GM10266 (cell line): ENCODE measurements around the gene FAM180A.
"Not testable (repeated sequence)": the region's sequence is repeated elsewhere in the genome, so short reads cannot be mapped to it uniquely, and the experiment has no call there.

Experiments used
- DNase-seq: peaks from one replicate; pipeline ENCODE4 v3.0.0; 2012; ENCODE audit errors: extremely low spot score
- CTCF ChIP-seq: IDR thresholded peaks from 2 replicates; pipeline ENCODE4 v1.5.1; 2012; ENCODE audit warnings: mild to moderate bottlenecking, low read depth; ENCODE audit not compliant: control insufficient read depth, insufficient read depth; ENCODE audit errors: missing control alignments

FAM180A gene

GRCh38 chr7:135782377-135782776 lies 33.8 kb upstream of the FAM180A start:
- no peak for TF ChIP-seq CTCF

GRCh38 chr7:135777626-135778398 lies 29.2 kb upstream of the FAM180A start:
- DNase-seq, result no peak
- no peak for TF ChIP-seq CTCF

More at GRCh38 chr7:135782377-135782776, 33.8 kb upstream of the FAM180A start:
- no peak for DNase-seq

DNA sequence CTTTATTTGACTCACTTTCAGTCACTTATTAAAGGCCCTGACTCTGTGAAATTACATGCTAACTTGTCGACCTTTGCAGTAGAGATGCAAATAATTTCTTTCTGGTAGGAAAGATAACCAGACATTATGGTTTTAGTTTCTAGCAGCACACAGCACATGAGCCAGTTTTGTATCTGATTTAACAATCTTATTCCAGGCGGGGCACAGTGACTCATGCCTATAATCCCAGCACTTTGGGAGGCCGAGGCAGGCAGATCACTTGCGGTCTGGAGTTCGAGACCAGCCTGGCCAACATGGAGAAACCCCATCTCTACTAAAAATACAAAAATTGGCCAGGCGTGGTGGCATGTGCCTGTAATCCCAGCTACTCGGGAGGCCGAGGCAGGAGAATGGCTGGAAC lies 27.3 kb upstream of the FAM180A start:
- not testable (repeated sequence) for DNase-seq

- no peak for DNase-seq
- TF ChIP-seq CTCF, result no peak
Measured at GRCh38 chr7:135775230-135775629, 26.6 kb upstream of the FAM180A start.

- DNase-seq, result no peak
Measured at GRCh38 chr7:135774284-135774683, 25.7 kb upstream of the FAM180A start.

GRCh38 chr7:135773464-135773863 lies 24.9 kb upstream of the FAM180A start:
- TF ChIP-seq CTCF, result no peak
- DNase-seq, result no peak

More at GRCh38 chr7:135774284-135774683, 25.7 kb upstream of the FAM180A start:
- TF ChIP-seq CTCF, result no peak

- DNase-seq, result no peak
- no peak for TF ChIP-seq CTCF
Measured at GRCh38 chr7:135772639-135773222, 24.1 kb upstream of the FAM180A start.
